ENCODE results near the gene DLGAP1.
A peak's percentile ranks its signal among the peaks of the same experiment; 100 is the strongest.
"Not testable (repeated sequence)": the region's sequence is repeated elsewhere in the genome, so short reads cannot be mapped to it uniquely, and the experiment has no call there.

Gene DLGAP1

GRCh38 chr18:3478262-3478978 lies 976.7 kb downstream of the DLGAP1 start:
- no peak for DNase-seq

GRCh38 chr18:3472681-3473544 lies 982.2 kb downstream of the DLGAP1 start:
- DNase-seq = peak; percentile 85

- not testable (repeated sequence) for DNase-seq
These were observed 983.0 kb downstream of the DLGAP1 start for GRCh38 chr18:3472121-3472520.

GRCh38 chr18:3471141-3471648 lies 983.9 kb downstream of the DLGAP1 start:
- DNase-seq = no peak

- DNase-seq = no peak
These were observed 986.3 kb downstream of the DLGAP1 start for GRCh38 chr18:3468833-3469232.

- DNase-seq = no peak
These were observed 986.9 kb downstream of the DLGAP1 start for GRCh38 chr18:3468066-3468705.

- no peak for DNase-seq
These were observed 988.2 kb downstream of the DLGAP1 start for GRCh38 chr18:3466872-3467271.

GRCh38 chr18:3466045-3466444 lies 989.1 kb downstream of the DLGAP1 start:
- no peak for DNase-seq

- no peak for DNase-seq
These were observed 992.1 kb downstream of the DLGAP1 start for GRCh38 chr18:3463051-3463450.

GRCh38 chr18:3461704-3462103 lies 993.4 kb downstream of the DLGAP1 start:
- no peak for DNase-seq

GRCh38 chr18:3460823-3461398 lies 994.2 kb downstream of the DLGAP1 start:
- DNase-seq = no peak

GRCh38 chr18:3458952-3459853 lies 995.9 kb downstream of the DLGAP1 start:
- peak; percentile 60 for DNase-seq

- DNase-seq = peak; percentile 31
These were observed 996.7 kb downstream of the DLGAP1 start for GRCh38 chr18:3458378-3458777.

GRCh38 chr18:3457261-3457724 lies 997.8 kb downstream of the DLGAP1 start:
- no peak for DNase-seq

- no peak for DNase-seq
These were observed 998.4 kb downstream of the DLGAP1 start for GRCh38 chr18:3456686-3457069.

- no peak for DNase-seq
These were observed 999.0 kb downstream of the DLGAP1 start for GRCh38 chr18:3455907-3456685.

- no peak for DNase-seq
These were observed 999.9 kb downstream of the DLGAP1 start for GRCh38 chr18:3455090-3455635.

GRCh38 chr18:3454365-3455089 lies 1000.6 kb downstream of the DLGAP1 start:
- DNase-seq = peak; percentile 42

- peak; percentile 46 for DNase-seq
These were observed 1001.4 kb downstream of the DLGAP1 start for GRCh38 chr18:3453540-3454364.

All from activated CD4-positive, alpha-beta T cell treated with anti-CD3 and anti-CD28 coated beads, Interleukin-2, amount 50 U/mL, for 16 hours (primary cell).